Liver (tissue), 3 donors: ENCODE measurements around the gene NKX2-1.

Experiments
- CTCF ChIP-seq: fragments of 150-350 bp; IDR thresholded peaks from 2 replicates; pipeline ENCODE4 v1.5.1; 2017; ENCODE audit warnings: improper control_type of control experiment, low read depth, low read length; ENCODE audit not compliant: missing input control
- SP1 ChIP-seq: IDR thresholded peaks from 2 replicates; pipeline ENCODE4 v1.6.1; 2018; ENCODE audit warnings: antibody characterized with exemption, mild to moderate bottlenecking
- YY1 ChIP-seq: IDR thresholded peaks from 2 replicates; pipeline ENCODE4 v1.6.1; 2016; ENCODE audit warnings: antibody characterized with exemption, mild to moderate bottlenecking
- donor health status: healthy.
- donor health status: healthy.

- TF ChIP-seq YY1 (no peak), CTCF (no peak), SP1 (no peak)
Observed at GRCh38 chr14:36504771-36505175, 15.3 kb downstream of the NKX2-1 start.
